K562 (cell line): ENCODE data around the gene CCDC195. TPM values are rescaled to one million over a fixed set of nuclear protein-coding genes. Genes with fewer than 3 reads are reported as not detected.

ENCODE experiments used
- KLF1 ChIP-seq: fragments of 450-650 bp; IDR thresholded peaks from 2 replicates; pipeline ENCODE4 v1.6.1; 2016; ENCODE audit warnings: missing genetic modification characterization, missing compliant biosample characterization
- LCOR ChIP-seq: sonication (generic); formaldehyde crosslinking; IDR thresholded peaks from 2 replicates; pipeline ENCODE4 v1.8.0; 2022; ENCODE audit warnings: mild to moderate bottlenecking, missing genetic modification reagents
- NBN ChIP-seq: fragments of 450-650 bp; IDR thresholded peaks from 2 replicates; pipeline ENCODE4 v1.6.1; 2016; ENCODE audit warnings: low read depth, mild to moderate bottlenecking
- POLR2A ChIP-seq: fragments of 450-650 bp; conservative IDR thresholded peaks from 2 replicates; pipeline ENCODE4 v1.6.1; 2016
- POLR2B ChIP-seq: fragments of 450-650 bp; IDR thresholded peaks from 2 replicates; pipeline ENCODE4 v1.6.1; 2018; ENCODE audit warnings: low read depth; ENCODE audit not compliant: partially characterized antibody
- PTBP1 ChIP-seq: fragments of 200-400 bp; formaldehyde crosslinking; IDR thresholded peaks from 2 replicates; pipeline ENCODE4 v1.6.1; 2017; ENCODE audit warnings: low read depth, low read length
- TFE3 ChIP-seq: fragments of 450-650 bp; formaldehyde crosslinking; IDR thresholded peaks from 2 replicates; pipeline ENCODE4 v1.4.0; 2020; ENCODE audit warnings: mild to moderate bottlenecking, mixed read lengths
- polyA plus RNA-seq, 8 experiments: library from polyadenylated mRNA; depleted of rRNA in 4 of 8; stranded (reverse) in 5 of 8; unstranded in 3 of 8; fragments of >200 nt; fragmentation: Nextera tagmentation in 2 of 8; fragmentation: Illumina TruSeq in 1 of 8; extraction: Ambion mirVana in 2 of 8; extraction: Trizol in 1 of 8; gene quantifications; 2 replicates each; pipeline versions ENCODE4 v1.2.1 to v1.2.3, GENCODE V29; 2011 to 2014; ENCODE audit warnings: inconsistent platforms in 1 of 8, missing spikeins in 1 of 8
- total RNA-seq, 7 experiments: library from RNA; depleted of rRNA in 6 of 7; stranded (reverse); fragments of >200 nt in 6 of 7; fragmentation: Illumina TruSeq in 2 of 7; extraction: Trizol in 2 of 7; gene quantifications; 2 replicates each; pipeline versions ENCODE4 v1.2.1 to v1.2.3, GENCODE V29; 2011 to 2021; ENCODE audit warnings: low replicate concordance in 1 of 7
- TF ChIP-seq, protein P1 (sequence below), 2 experiments: fragments of 150-350 bp in 1 of 2; IDR thresholded peaks; 2 replicates each; pipeline ENCODE4 v1.6.1; 2012 to 2016; ENCODE audit warnings: low read depth in 2 of 2, low read length in 2 of 2, mild to moderate bottlenecking in 1 of 2, moderate library complexity in 1 of 2

Gene CCDC195
- total and polyA plus RNA-seq, 9 of the 15 experiments (the other 6 are each of a cell fraction or from before 2014, with no cell fraction given), result not detected

- TF ChIP-seq TFE3, result no peak
- TF ChIP-seq KLF1, result no peak
- no peak for TF ChIP-seq PTBP1
- TF ChIP-seq, protein P1, sequence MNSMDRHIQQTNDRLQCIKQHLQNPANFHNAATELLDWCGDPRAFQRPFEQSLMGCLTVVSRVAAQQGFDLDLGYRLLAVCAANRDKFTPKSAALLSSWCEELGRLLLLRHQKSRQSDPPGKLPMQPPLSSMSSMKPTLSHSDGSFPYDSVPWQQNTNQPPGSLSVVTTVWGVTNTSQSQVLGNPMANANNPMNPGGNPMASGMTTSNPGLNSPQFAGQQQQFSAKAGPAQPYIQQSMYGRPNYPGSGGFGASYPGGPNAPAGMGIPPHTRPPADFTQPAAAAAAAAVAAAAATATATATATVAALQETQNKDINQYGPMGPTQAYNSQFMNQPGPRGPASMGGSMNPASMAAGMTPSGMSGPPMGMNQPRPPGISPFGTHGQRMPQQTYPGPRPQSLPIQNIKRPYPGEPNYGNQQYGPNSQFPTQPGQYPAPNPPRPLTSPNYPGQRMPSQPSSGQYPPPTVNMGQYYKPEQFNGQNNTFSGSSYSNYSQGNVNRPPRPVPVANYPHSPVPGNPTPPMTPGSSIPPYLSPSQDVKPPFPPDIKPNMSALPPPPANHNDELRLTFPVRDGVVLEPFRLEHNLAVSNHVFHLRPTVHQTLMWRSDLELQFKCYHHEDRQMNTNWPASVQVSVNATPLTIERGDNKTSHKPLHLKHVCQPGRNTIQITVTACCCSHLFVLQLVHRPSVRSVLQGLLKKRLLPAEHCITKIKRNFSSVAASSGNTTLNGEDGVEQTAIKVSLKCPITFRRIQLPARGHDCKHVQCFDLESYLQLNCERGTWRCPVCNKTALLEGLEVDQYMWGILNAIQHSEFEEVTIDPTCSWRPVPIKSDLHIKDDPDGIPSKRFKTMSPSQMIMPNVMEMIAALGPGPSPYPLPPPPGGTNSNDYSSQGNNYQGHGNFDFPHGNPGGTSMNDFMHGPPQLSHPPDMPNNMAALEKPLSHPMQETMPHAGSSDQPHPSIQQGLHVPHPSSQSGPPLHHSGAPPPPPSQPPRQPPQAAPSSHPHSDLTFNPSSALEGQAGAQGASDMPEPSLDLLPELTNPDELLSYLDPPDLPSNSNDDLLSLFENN (IDR thresholded peaks at IDR 0.05; ENCODE audit: low read depth in 2 of 2, low read length in 2 of 2), result no peak
- TF ChIP-seq NBN, result no peak
- no peak for TF ChIP-seq POLR2B
- TF ChIP-seq LCOR (CRISPR knock-in tag), result no peak
- no peak for TF ChIP-seq POLR2A
Observed at GRCh38 chr2:224724331-224724730, 8.2 kb upstream of the CCDC195 start (continued).
